ENCODE results near the gene KDR.

The KDR gene

GRCh38 chr4:55055529-55055928 lies 69.9 kb downstream of the KDR start:
- TF ChIP-seq, protein P1, sequence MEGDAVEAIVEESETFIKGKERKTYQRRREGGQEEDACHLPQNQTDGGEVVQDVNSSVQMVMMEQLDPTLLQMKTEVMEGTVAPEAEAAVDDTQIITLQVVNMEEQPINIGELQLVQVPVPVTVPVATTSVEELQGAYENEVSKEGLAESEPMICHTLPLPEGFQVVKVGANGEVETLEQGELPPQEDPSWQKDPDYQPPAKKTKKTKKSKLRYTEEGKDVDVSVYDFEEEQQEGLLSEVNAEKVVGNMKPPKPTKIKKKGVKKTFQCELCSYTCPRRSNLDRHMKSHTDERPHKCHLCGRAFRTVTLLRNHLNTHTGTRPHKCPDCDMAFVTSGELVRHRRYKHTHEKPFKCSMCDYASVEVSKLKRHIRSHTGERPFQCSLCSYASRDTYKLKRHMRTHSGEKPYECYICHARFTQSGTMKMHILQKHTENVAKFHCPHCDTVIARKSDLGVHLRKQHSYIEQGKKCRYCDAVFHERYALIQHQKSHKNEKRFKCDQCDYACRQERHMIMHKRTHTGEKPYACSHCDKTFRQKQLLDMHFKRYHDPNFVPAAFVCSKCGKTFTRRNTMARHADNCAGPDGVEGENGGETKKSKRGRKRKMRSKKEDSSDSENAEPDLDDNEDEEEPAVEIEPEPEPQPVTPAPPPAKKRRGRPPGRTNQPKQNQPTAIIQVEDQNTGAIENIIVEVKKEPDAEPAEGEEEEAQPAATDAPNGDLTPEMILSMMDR (IDR thresholded peaks at IDR 0.05): no peak
- Histone ChIP-seq H3K27me3 (no peaks in the 10 kb centered on the region), H3K9me3 (no peaks in the 10 kb centered on the region), H3K27ac (no peak overlapping the region), H3K4me3 (ENCODE audit: low read depth in 1 of 2, low read length in 1 of 2) (no peak overlapping the region), H3K36me3 (no peaks in the 10 kb centered on the region), H3K4me1 (ENCODE audit: control insufficient read depth in 1 of 2, insufficient read depth in 1 of 2, low read depth in 1 of 2, low read length in 1 of 2) (no peaks in the 10 kb centered on the region)

DNA sequence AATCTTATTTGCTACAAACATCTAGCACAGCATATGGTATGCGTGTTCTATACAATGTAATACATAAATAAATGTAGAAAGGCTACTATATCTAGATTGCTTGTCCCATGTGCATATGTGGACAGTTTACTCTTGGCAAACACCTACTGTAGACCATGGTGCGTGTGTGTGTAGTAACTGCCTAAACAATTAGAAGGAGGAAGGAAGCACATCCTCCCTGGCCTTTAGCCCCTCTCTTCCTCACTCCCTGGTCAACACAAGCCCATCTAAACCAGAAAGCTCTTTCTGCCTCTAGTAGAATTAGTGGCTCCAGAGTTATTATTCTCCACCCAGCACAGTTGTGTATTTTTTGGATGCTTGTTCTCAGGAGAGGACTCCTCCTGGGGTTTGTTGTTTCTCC lies 73.9 kb downstream of the KDR start:
- no peak overlapping the region for H3K27ac ChIP-seq
- no peak overlapping the region for H3K4me3 ChIP-seq (ENCODE audit: low read depth in 1 of 2, low read length in 1 of 2)
- H3K36me3 ChIP-seq: no peaks in the 10 kb centered on the region
- H3K27me3 ChIP-seq: no peaks in the 10 kb centered on the region
- H3K9me3 ChIP-seq: no peaks in the 10 kb centered on the region
- no peaks in the 10 kb centered on the region for H3K4me1 ChIP-seq (ENCODE audit: control insufficient read depth in 1 of 2, insufficient read depth in 1 of 2, low read depth in 1 of 2, low read length in 1 of 2)
- TF ChIP-seq, protein P1 (IDR thresholded peaks at IDR 0.05): no peak

GRCh38 chr4:55050418-55050950 lies 74.9 kb downstream of the KDR start:
- TF ChIP-seq, protein P1 (IDR thresholded peaks at IDR 0.05): no peak
- no peaks in the 10 kb centered on the region for H3K4me1 ChIP-seq (ENCODE audit: control insufficient read depth in 1 of 2, insufficient read depth in 1 of 2, low read depth in 1 of 2, low read length in 1 of 2)
- no peak overlapping the region for H3K4me3 ChIP-seq (ENCODE audit: low read depth in 1 of 2, low read length in 1 of 2)

GRCh38 chr4:55038176-55038890 lies 87.1 kb downstream of the KDR start:
- Histone ChIP-seq H3K36me3 (no peaks in the 10 kb centered on the region), H3K4me1 (ENCODE audit: control insufficient read depth in 1 of 2, insufficient read depth in 1 of 2, low read depth in 1 of 2, low read length in 1 of 2) (no peaks in the 10 kb centered on the region), H3K27me3 (no peaks in the 10 kb centered on the region), H3K27ac (no peak overlapping the region), H3K9me3 (no peaks in the 10 kb centered on the region), H3K4me3 (ENCODE audit: low read depth in 1 of 2, low read length in 1 of 2) (no peak overlapping the region)
- TF ChIP-seq, protein P1 (IDR thresholded peaks at IDR 0.05): no peak

More at GRCh38 chr4:55050418-55050950, 74.9 kb downstream of the KDR start:
- no peak overlapping the region for H3K27ac ChIP-seq
- no peaks in the 10 kb centered on the region for H3K27me3 ChIP-seq
- no peaks in the 10 kb centered on the region for H3K9me3 ChIP-seq
- H3K36me3 ChIP-seq: no peaks in the 10 kb centered on the region

DNA sequence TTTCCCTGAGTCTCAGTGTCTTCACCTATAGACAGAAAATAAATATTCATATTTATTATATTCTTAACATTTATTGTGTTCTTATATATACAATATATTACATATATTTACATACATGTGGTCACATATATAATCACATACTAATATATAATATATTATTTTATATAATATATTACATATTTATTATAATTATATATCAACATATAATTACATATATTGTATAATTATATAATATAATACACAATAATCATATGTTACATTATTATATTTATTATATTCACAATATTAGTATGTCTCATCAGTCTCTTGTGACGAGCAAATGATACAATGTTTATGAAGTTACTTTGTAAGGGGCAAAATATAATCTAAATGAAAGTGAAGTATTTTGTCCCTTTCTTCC lies 87.7 kb downstream of the KDR start:
- no peaks in the 10 kb centered on the region for H3K36me3 ChIP-seq
- no peak overlapping the region for H3K27ac ChIP-seq
- H3K4me3 ChIP-seq (ENCODE audit: low read depth in 1 of 2, low read length in 1 of 2): no peak overlapping the region
- no peaks in the 10 kb centered on the region for H3K9me3 ChIP-seq
- H3K27me3 ChIP-seq: no peaks in the 10 kb centered on the region
- H3K4me1 ChIP-seq (ENCODE audit: control insufficient read depth in 1 of 2, insufficient read depth in 1 of 2, low read depth in 1 of 2, low read length in 1 of 2): no peaks in the 10 kb centered on the region
- TF ChIP-seq, protein P1 (IDR thresholded peaks at IDR 0.05): no peak

Data from neutrophil (primary cell).